Measurements from ENCODE around the gene KPNA4. TPM values are rescaled to one million over a fixed set of nuclear protein-coding genes. Genes with fewer than 3 reads are reported as not detected.
"Not testable (repeated sequence)": the region's sequence is repeated elsewhere in the genome, so short reads cannot be mapped to it uniquely, and the experiment has no call there.

The KPNA4 gene
- total and polyA plus RNA-seq, 2 donors (not counting 3 experiments of a cell fraction or from before 2014, with no cell fraction given), result 12.2 to 70.1 TPM

DNA sequence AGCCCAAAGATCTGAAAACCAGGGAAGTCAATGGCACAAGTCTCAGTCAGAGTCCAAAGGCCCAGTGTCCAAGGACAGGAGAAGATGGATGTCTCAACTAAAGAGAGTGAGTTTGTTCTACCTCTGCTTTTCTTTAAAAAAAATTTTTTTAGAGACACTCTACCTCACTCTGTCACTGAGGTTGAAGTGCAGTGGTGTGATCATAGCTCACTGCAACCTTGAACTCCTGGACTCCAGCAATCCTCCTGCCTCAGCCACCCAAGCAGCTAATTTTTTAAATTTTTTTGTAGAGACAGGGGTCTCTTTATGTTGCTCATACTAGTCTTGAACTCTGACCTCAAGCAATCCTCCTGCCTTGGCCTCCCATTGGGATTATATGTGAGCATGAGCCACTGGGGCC, 39.9 kb upstream of the KPNA4 start:
- no peaks in the 10 kb centered on the region for H4K20me1 ChIP-seq (replicated peaks; ENCODE audit: control insufficient read depth, extremely low read depth, insufficient read depth, low read length)
- no peak overlapping the region for H3K4me3 ChIP-seq (replicated peaks in 1 of 3; ENCODE audit: insufficient read depth in 1 of 3, low read depth in 1 of 3, low read length in 3 of 3)
- no peaks in the 10 kb centered on the region for H3K9me1 ChIP-seq (replicated peaks; ENCODE audit: control insufficient read depth, extremely low read depth, insufficient read depth, low read length)
- no peak overlapping the region for H3K27ac ChIP-seq (ENCODE audit: insufficient read depth, low read depth, low read length)
- FAIRE-seq (no peak), DNase-seq (ENCODE audit: low read depth, low spot score) (no peak)
- H3K27me3 ChIP-seq (ENCODE audit: control insufficient read depth in 2 of 2, insufficient read depth in 2 of 2, low read length in 2 of 2), result no peaks in the 10 kb centered on the region
- POLR2A ChIA-PET, result no interaction called here
- H2AFZ ChIP-seq (ENCODE audit: low read depth, low read length), result no peak overlapping the region
- TF ChIP-seq POLR2AphosphoS5 (IDR thresholded peaks at IDR 0.05; ENCODE audit: insufficient read depth, low read depth, low read length) (no peak), POLR2A (IDR thresholded peaks at IDR 0.05; ENCODE audit: low read depth, low read length) (no peak), EZH2 (IDR thresholded peaks at IDR 0.05; ENCODE audit: borderline replicate concordance, low read depth, low read length, severe bottlenecking) (no peak), MAX (IDR thresholded peaks at IDR 0.05; ENCODE audit: insufficient read depth, insufficient read length) (no peak), GATA2 (IDR thresholded peaks at IDR 0.05; ENCODE audit: insufficient read depth, insufficient read length, low read depth, low read length) (no peak), MYC (IDR thresholded peaks at IDR 0.05; ENCODE audit: low read depth, low read length) (no peak), FOS (IDR thresholded peaks at IDR 0.05; ENCODE audit: borderline replicate concordance, insufficient read depth, low read length) (no peak), JUN (IDR thresholded peaks at IDR 0.05; ENCODE audit: borderline replicate concordance, insufficient read depth, insufficient read length, low read depth) (no peak), CTCF (IDR thresholded peaks at IDR 0.05; ENCODE audit: extremely low read depth in 1 of 2, insufficient read depth in 1 of 2, low read depth in 1 of 2, low read length in 2 of 2) (no peak)
- H3K9me3 ChIP-seq (replicated peaks; ENCODE audit: control insufficient read depth, insufficient read depth, low read length), result no peaks in the 10 kb centered on the region
- H3K79me2 ChIP-seq (ENCODE audit: control insufficient read depth, insufficient read depth, low read length), result no peaks in the 10 kb centered on the region
- H3K4me2 ChIP-seq (ENCODE audit: insufficient read depth, low read length), result no peak overlapping the region
- dilution Hi-C loops (cut with MboI; ENCODE audit: extremely low pct_ligation_motif_present, low sequenced_read_pairs) (no loop called here), intact Hi-C loops (cut with micrococcal nuclease) (no loop called here)
- no peak overlapping the region for H3K9ac ChIP-seq (replicated peaks; ENCODE audit: extremely low read depth, insufficient read depth, low read length)
- no peaks in the 10 kb centered on the region for H3K4me1 ChIP-seq (ENCODE audit: control insufficient read depth, extremely low read depth, insufficient read depth, low read length)
- H3K36me3 ChIP-seq (ENCODE audit: control insufficient read depth in 2 of 2, extremely low read depth in 1 of 2, insufficient read depth in 2 of 2, low read length in 2 of 2), result no peaks in the 10 kb centered on the region
- CTCF ChIA-PET, result interaction anchor here (0.5 to 1.2 kb wide), 2 partner anchors 9 to 19 kb away, joined by 3 to 4 read pairs; no protein-coding TSS in a partner anchor
- no TSS peak for BruUV-seq (replicated peaks)

GRCh38 chr3:160603845-160604244, 38.5 kb upstream of the KPNA4 start:
- H2AFZ ChIP-seq (ENCODE audit: low read depth, low read length); intact Hi-C loops (cut with micrococcal nuclease); H3K36me3 ChIP-seq (ENCODE audit: control insufficient read depth in 2 of 2, extremely low read depth in 1 of 2, insufficient read depth in 2 of 2, low read length in 2 of 2); H3K27me3 ChIP-seq (ENCODE audit: control insufficient read depth in 2 of 2, insufficient read depth in 2 of 2, low read length in 2 of 2); BruUV-seq (replicated peaks); H3K27ac ChIP-seq (ENCODE audit: insufficient read depth, low read depth, low read length); H3K79me2 ChIP-seq (ENCODE audit: control insufficient read depth, insufficient read depth, low read length); H4K20me1 ChIP-seq (replicated peaks; ENCODE audit: control insufficient read depth, extremely low read depth, insufficient read depth, low read length); H3K4me2 ChIP-seq (ENCODE audit: insufficient read depth, low read length); DNase-seq (ENCODE audit: low read depth, low spot score); H3K4me1 ChIP-seq (ENCODE audit: control insufficient read depth, extremely low read depth, insufficient read depth, low read length); dilution Hi-C loops (cut with MboI; ENCODE audit: extremely low pct_ligation_motif_present, low sequenced_read_pairs); H3K4me3 ChIP-seq (replicated peaks in 1 of 3; ENCODE audit: insufficient read depth in 1 of 3, low read depth in 1 of 3, low read length in 3 of 3); H3K9me3 ChIP-seq (replicated peaks; ENCODE audit: control insufficient read depth, insufficient read depth, low read length); CTCF ChIA-PET; FAIRE-seq; POLR2A ChIA-PET; H3K9ac ChIP-seq (replicated peaks; ENCODE audit: extremely low read depth, insufficient read depth, low read length); H3K9me1 ChIP-seq (replicated peaks; ENCODE audit: control insufficient read depth, extremely low read depth, insufficient read depth, low read length): not testable (repeated sequence)
